ENCODE results near the gene ABCG4.
A peak's percentile ranks its signal among the peaks of the same experiment; 100 is the strongest.
"Not testable (repeated sequence)": the region's sequence is repeated elsewhere in the genome, so short reads cannot be mapped to it uniquely, and the experiment has no call there.

The ABCG4 gene

GRCh38 chr11:119184399-119184798 lies 35.5 kb downstream of the ABCG4 start:
- DNase-seq (ENCODE audit: low read depth in 2 of 2) = not testable (repeated sequence)

- DNase-seq (ENCODE audit: low read depth in 2 of 2) = no peak
Observed at GRCh38 chr11:119185981-119186634, 37.3 kb downstream of the ABCG4 start.

GRCh38 chr11:119187123-119187892 lies 38.5 kb downstream of the ABCG4 start:
- DNase-seq (ENCODE audit: low read depth in 2 of 2) = no peak

GRCh38 chr11:119188067-119188466 lies 39.2 kb downstream of the ABCG4 start:
- no peak for DNase-seq (ENCODE audit: low read depth in 2 of 2)

DNA sequence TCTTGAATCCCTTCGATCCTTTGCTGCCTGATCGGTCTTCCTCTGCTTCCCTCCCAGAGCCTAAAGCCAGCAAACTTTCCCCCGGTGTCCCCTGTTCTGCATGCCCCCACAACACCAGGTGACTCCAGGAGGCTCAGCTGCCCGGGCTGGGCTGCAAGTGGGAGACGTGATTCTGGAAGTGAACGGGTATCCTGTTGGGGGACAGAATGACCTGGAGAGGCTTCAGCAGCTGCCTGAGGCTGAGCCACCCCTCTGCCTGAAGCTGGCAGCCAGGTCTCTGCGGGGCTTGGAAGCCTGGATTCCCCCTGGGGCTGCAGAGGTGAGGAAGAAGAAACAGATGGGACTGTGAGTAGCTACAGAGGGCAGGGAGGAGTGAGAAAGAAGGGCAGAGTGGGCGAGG lies 40.0 kb downstream of the ABCG4 start:
- DNase-seq (ENCODE audit: low read depth in 2 of 2) = no peak

DNA sequence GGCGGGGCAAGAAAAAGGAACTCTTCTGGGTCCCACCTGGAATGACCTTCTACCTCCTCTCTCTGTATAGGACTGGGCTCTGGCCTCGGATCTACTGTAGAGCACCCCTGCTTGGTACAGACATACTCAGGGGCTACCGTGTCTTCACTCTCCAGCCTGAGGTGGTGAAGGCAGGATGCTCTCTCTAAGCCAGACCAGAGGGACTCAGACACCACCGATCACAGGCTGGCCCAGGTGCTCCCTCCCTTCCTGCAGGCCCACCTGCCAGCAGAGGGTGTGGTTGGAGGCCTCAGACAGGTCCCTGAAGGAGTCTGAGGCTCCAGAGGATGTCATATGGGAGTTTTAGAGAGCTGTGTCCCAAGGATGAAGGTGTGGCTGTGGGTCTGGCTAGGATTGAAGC lies 40.5 kb downstream of the ABCG4 start:
- no peak for DNase-seq (ENCODE audit: low read depth in 2 of 2)

DNA sequence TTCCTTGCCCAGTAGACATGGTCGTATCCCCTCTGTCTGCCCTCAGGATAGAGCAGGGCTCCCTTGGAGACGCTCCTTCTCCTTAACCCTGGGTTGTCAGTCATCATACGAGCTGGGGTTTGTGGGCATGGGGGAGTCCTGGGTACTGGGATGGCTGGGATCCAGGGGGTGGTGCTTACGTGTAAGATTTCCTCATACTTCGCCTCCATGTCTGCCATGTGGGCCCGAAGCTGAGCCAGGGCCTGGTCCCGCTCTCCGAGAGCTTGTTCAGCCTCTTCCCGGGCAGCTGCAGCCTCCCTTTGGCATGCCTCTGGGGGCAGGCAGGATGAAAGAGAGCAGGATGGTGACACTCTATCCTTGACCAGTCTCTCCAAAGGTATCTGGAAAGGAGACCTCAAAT lies 41.7 kb downstream of the ABCG4 start:
- no peak for DNase-seq (ENCODE audit: low read depth in 2 of 2)

- not testable (repeated sequence) for DNase-seq (ENCODE audit: low read depth in 2 of 2)
Observed at GRCh38 chr11:119191265-119191664, 42.4 kb downstream of the ABCG4 start.

GRCh38 chr11:119192111-119192510 lies 43.3 kb downstream of the ABCG4 start:
- no peak for DNase-seq (ENCODE audit: low read depth in 2 of 2)

GRCh38 chr11:119193001-119193400 lies 44.1 kb downstream of the ABCG4 start:
- DNase-seq (ENCODE audit: low read depth in 2 of 2) = no peak

GRCh38 chr11:119193626-119194025 lies 44.8 kb downstream of the ABCG4 start:
- no peak for DNase-seq (ENCODE audit: low read depth in 2 of 2)

DNA sequence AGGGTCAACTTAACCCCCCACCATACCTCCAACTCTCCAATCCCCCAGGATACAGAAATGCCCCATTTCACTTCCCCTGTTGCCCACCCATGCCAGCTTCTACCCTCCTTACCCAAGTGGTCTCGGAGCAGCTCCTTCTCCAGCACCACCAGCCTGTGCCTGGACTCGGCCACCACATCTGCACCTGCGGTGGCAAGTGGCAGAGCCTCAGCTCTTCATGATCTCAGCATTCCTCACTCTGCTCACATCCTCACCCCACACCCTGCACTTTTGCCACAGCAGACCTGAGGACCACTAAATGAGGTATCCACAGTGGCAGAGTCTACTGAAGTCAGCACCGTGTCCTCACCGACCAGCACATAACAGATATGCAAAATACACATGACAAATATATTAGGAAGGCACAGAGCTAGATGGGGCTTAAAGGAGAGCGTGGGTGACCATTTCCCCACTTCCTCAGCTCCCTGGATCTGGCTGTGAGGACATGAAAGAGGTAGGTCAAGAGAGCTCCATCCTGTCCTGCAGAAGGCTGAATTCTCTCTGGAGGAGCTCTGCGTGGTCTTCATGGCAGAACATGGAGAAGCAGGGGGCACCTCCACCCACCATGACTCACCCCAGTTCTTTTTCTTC lies 46.1 kb downstream of the ABCG4 start:
- DNase-seq (ENCODE audit: low read depth in 2 of 2) = no peak

- no peak for DNase-seq (ENCODE audit: low read depth in 2 of 2)
Observed at GRCh38 chr11:119195680-119196079, 46.8 kb downstream of the ABCG4 start.

DNA sequence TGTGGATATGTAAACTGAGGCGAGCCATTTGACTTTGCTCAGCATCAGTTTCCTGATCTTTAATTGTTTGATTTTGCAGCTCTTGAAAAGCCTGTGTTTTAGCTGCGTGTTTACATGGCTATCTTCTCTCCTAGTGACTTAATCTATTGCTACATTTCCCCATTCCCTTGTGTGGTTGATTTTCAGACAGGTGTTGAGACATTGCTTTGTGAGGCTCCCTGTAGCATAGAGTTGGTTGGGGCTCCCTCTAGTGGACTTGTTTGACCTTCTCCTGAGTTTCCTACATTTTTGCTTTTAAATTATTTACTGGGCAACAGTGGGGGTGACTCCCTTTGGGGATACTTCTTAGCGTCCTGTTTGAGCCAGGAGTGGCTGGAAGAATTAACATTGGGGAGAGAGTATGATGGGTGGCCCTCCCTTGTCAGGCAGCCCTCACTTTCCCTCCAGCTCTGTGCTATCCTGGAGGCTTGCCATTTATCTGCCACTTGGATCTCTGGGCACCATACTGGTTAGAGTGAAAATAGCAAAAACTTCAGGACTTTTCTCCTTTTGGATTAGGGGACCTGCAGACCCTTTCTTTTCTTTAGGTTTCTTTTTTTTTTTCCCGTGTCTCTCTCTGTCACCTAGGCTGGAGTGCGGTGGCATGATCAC lies 48.1 kb downstream of the ABCG4 start:
- peak; percentile 15 to 52 for DNase-seq (ENCODE audit: low read depth in 2 of 2)

DNA sequence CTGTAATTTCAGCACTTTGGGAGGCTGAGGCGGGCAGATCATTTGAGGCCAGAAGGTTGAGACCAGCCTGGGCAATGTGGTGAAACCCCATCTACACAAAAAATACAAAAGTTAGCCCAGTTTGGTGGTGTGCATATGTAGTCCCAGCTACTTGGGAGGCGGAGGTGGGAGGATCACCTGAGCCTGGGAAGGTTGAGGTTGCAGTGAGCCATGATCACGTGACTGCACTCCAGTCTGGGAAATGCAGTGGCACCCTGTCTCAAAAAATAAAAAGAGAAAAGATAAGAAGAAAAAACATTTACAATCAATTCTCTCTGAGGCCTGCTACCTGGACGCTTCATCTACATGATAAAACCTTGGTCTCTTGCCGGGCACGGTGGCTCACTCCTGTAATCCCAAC lies 50.1 kb downstream of the ABCG4 start:
- no peak for DNase-seq (ENCODE audit: low read depth in 2 of 2)

GRCh38 chr11:119201236-119201635 lies 52.4 kb downstream of the ABCG4 start:
- not testable (repeated sequence) for DNase-seq (ENCODE audit: low read depth in 2 of 2)

- DNase-seq (ENCODE audit: low read depth in 2 of 2) = no peak
Observed at GRCh38 chr11:119202554-119202953, 53.7 kb downstream of the ABCG4 start.

- no peak for DNase-seq (ENCODE audit: low read depth in 2 of 2)
Observed at GRCh38 chr11:119204066-119204465, 55.2 kb downstream of the ABCG4 start.

GRCh38 chr11:119205080-119205479 lies 56.2 kb downstream of the ABCG4 start:
- DNase-seq (ENCODE audit: low read depth in 2 of 2) = no peak

DNA sequence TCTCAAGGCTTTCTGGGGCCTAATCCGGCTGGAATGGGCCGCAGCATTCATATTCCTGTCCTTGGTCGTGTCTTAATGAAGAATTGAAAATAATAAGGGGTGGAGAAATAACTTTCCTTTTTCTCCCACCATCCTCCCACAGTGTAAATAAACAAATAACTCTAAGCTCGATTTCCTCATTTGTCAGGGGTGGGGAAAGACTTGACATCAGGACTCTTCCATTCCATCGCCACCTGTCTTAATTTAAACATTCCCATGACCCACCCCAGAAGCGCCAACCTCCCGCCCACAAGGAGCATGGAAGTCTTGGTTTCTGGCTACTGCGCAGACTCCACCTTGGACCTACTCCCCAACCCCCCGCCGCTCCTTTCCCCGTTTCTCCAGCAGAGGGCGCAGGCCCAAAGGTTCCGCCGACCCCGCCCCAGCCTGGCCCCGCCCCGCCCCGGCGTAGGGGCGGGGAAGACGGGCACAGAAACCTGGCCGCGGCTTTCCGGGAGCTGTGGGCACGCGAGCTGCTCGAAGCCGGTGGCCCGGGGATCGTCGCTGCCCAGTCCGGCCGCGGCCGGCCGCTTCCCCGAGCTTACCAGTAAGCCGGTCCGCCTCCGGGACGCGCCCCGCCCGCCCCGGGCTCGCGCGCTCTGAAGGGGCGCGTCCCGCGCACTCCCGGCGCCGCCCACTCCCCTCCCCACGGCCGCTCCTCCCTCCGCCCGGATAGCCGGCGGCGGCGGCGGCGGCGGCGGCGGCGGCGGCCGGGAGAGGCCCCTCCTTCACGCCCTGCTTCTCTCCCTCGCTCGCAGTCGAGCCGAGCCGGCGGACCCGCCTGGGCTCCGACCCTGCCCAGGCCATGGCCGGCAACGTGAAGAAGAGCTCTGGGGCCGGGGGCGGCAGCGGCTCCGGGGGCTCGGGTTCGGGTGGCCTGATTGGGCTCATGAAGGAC lies 57.0 kb downstream of the ABCG4 start, which contains the start of gene CBL:
Gene CBL, plus strand, starts transcription at position 766 of the 937 bp plus-strand sequence. Its CDS starts 79 bp downstream, at position 845.
- peak; percentile 95 to 96 for DNase-seq (ENCODE audit: low read depth in 2 of 2)
